Right ventricle myocardium superior (tissue), 1 donor: Measurements from ENCODE around the gene ELP2. TPM values are rescaled to one million over a fixed set of nuclear protein-coding genes. Genes with fewer than 3 reads are reported as not detected.
"Not testable (repeated sequence)": the region's sequence is repeated elsewhere in the genome, so short reads cannot be mapped to it uniquely, and the experiment has no call there.

Source experiments
- ATAC-seq: fragments of 200-7000 bp; cut with Tn5 transposase; one replicate; pipeline ENCODE4 v1.9.1; 2020; ENCODE audit warnings: mild to moderate bottlenecking; ENCODE audit not compliant: poor library complexity
- DNase-seq: peaks from one replicate; pipeline ENCODE4 v3.0.0-alpha.2; 2020
- intact Hi-C: fragments of 100-400 bp; cut with DNase I; formaldehyde crosslinking; loops from one replicate; pipeline ENCODE4 v1.11.2; 2022
- total RNA-seq: library from RNA; stranded (reverse); fragmentation: NEBNext Ultra II Directional; extraction: Animal tissue kit (Norgen Biotek cat#: 25700); gene quantifications from one replicate; pipeline ENCODE4 v1.2.1, GENCODE V29; 2021
- donor health status: DM: no; HTN: yes; CAD: no; lungs with severe emphysema.

The ELP2 gene
- total RNA-seq, 1 donor from 2014 or later = 47.6 TPM

GRCh38 chr18:36114738-36115137, 15.0 kb upstream of the ELP2 start:
- ATAC-seq (no peak), DNase-seq (no peak)
- intact Hi-C loops = no loop called here

- intact Hi-C loops, ATAC-seq, DNase-seq: not testable (repeated sequence)
Measured at GRCh38 chr18:36116771-36117170, 12.9 kb upstream of the ELP2 start.

GRCh38 chr18:36120297-36120696, 9.4 kb upstream of the ELP2 start:
- no peak for ATAC-seq
- intact Hi-C loops = no loop called here
- DNase-seq = no peak

GRCh38 chr18:36124841-36125240, 4.9 kb upstream of the ELP2 start:
- no peak for DNase-seq
- intact Hi-C loops = no loop called here
- no peak for ATAC-seq

GRCh38 chr18:36126668-36127067, 3.0 kb upstream of the ELP2 start:
- ATAC-seq (no peak), DNase-seq (no peak)
- intact Hi-C loops = no loop called here

- ATAC-seq = no peak
- intact Hi-C loops = no loop called here
Measured at GRCh38 chr18:36127836-36128529, 1.7 kb upstream of the ELP2 start.

GRCh38 chr18:36128530-36128870, 1.2 kb upstream of the ELP2 start:
- DNase-seq = peak; percentile 42
- ATAC-seq = no peak
- intact Hi-C loops = no loop called here

More at GRCh38 chr18:36127836-36128529, 1.7 kb upstream of the ELP2 start:
- no peak for DNase-seq

- intact Hi-C loops = no loop called here
- DNase-seq = no peak
- ATAC-seq = no peak
Measured at GRCh38 chr18:36128907-36129299, 796 bp upstream of the ELP2 start.

GRCh38 chr18:36130039-36130831, 536 bp downstream of the ELP2 start:
- intact Hi-C loops = no loop called here
- peak; percentile 7 for ATAC-seq
- DNase-seq = no peak

GRCh38 chr18:36130883-36131653, 1.4 kb downstream of the ELP2 start:
- DNase-seq = no peak
- intact Hi-C loops = no loop called here

GRCh38 chr18:36131692-36132483, 2.2 kb downstream of the ELP2 start:
- intact Hi-C loops = no loop called here
- ATAC-seq (no peak), DNase-seq (no peak)

More at GRCh38 chr18:36130883-36131653, 1.4 kb downstream of the ELP2 start:
- ATAC-seq = no peak

GRCh38 chr18:36132756-36133155, 3.1 kb downstream of the ELP2 start:
- ATAC-seq = no peak
- no peak for DNase-seq
- intact Hi-C loops = no loop called here

GRCh38 chr18:36135264-36135663, 5.6 kb downstream of the ELP2 start:
- intact Hi-C loops = no loop called here
- no peak for ATAC-seq
- DNase-seq = no peak

GRCh38 chr18:36139245-36139644, 9.5 kb downstream of the ELP2 start:
- DNase-seq = no peak
- intact Hi-C loops = no loop called here
- ATAC-seq = no peak

GRCh38 chr18:36141576-36141975, 11.9 kb downstream of the ELP2 start:
- ATAC-seq (no peak), DNase-seq (no peak)
- intact Hi-C loops = no loop called here

GRCh38 chr18:36142751-36143150, 13.1 kb downstream of the ELP2 start:
- no peak for DNase-seq
- no peak for ATAC-seq
- intact Hi-C loops = no loop called here

- DNase-seq (no peak), ATAC-seq (no peak)
- intact Hi-C loops = no loop called here
Measured at GRCh38 chr18:36143391-36143790, 13.7 kb downstream of the ELP2 start.

- DNase-seq = no peak
- intact Hi-C loops = no loop called here
- no peak for ATAC-seq
Measured at GRCh38 chr18:36149514-36150289, 20.0 kb downstream of the ELP2 start.
